PC-3 (cell line): ENCODE results near the gene CMSS1.

Source experiments
- EZH2 ChIP-seq: fragments of 300-600 bp; sonication (generic); IDR thresholded peaks from one replicate; pipeline ENCODE4 v1.6.1; 2017; ENCODE audit warnings: antibody characterized with exemption, mild to moderate bottlenecking, low read length; ENCODE audit not compliant: unreplicated experiment
- EZH2phosphoT487 ChIP-seq: fragments of 300-600 bp; sonication (generic); IDR thresholded peaks from 2 replicates; pipeline ENCODE4 v1.6.1; 2018; ENCODE audit warnings: mild to moderate bottlenecking, antibody characterized with exemption, low read length, borderline replicate concordance
- TF ChIP-seq, protein P1 (sequence below): fragments of 300-600 bp; sonication (generic); conservative IDR thresholded peaks from 2 replicates; pipeline ENCODE4 v1.5.1; 2017; ENCODE audit warnings: antibody characterized with exemption, low read depth, mild to moderate bottlenecking, low read length

DNA sequence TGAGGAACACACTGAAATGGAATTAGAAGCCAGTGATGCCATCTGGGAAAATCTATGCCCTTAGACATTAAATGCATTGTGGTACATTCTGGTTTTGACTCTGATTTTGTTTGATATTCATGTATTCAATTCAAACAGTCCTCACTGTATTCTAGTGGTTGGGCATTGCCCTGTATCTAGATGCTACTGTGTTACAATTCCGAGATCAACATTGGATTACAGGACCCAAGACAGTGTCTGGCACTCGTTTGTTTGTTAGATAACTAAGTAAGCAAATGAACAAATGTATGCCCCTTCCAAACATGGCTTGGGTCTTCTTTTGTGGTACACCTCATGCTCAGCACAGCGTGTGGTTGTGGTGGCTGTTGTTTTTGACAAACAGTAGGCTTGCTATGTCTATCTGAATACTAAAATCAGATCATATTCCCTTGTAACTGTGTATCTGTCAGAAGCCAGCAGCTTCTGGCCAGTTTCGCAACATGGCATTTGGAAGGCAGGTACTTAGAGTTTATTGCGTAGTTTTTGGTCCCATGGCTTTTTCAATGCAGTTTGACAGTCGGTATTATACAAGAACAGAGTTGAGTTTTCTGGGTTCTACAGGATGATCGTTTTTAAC is 290.9 kb downstream of the CMSS1 start:
- TF ChIP-seq, protein P1, sequence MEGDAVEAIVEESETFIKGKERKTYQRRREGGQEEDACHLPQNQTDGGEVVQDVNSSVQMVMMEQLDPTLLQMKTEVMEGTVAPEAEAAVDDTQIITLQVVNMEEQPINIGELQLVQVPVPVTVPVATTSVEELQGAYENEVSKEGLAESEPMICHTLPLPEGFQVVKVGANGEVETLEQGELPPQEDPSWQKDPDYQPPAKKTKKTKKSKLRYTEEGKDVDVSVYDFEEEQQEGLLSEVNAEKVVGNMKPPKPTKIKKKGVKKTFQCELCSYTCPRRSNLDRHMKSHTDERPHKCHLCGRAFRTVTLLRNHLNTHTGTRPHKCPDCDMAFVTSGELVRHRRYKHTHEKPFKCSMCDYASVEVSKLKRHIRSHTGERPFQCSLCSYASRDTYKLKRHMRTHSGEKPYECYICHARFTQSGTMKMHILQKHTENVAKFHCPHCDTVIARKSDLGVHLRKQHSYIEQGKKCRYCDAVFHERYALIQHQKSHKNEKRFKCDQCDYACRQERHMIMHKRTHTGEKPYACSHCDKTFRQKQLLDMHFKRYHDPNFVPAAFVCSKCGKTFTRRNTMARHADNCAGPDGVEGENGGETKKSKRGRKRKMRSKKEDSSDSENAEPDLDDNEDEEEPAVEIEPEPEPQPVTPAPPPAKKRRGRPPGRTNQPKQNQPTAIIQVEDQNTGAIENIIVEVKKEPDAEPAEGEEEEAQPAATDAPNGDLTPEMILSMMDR: no peak
- TF ChIP-seq EZH2: no peak
- TF ChIP-seq EZH2phosphoT487: no peak
